ENCODE results near the gene CRTC3.

DNA sequence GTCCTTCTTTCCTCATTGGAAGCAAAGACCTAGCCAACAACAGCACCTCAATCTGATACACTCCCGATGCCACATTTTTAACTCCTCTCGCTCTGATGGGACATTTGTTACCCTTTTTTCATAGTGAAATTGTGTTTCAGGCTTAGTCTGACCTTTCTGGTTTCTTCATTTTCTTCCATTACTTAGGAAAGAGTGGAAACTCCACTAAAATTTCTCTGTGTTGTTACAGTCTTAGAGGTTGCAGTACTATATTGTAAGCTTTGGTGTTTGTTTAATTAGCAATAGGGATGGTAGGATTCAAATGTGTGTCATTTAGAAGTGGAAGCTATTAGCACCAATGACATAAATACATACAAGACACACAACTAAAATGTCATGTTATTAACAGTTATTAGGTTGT lies 29.6 kb upstream of the CRTC3 start:
- TF ChIP-seq, protein P1, sequence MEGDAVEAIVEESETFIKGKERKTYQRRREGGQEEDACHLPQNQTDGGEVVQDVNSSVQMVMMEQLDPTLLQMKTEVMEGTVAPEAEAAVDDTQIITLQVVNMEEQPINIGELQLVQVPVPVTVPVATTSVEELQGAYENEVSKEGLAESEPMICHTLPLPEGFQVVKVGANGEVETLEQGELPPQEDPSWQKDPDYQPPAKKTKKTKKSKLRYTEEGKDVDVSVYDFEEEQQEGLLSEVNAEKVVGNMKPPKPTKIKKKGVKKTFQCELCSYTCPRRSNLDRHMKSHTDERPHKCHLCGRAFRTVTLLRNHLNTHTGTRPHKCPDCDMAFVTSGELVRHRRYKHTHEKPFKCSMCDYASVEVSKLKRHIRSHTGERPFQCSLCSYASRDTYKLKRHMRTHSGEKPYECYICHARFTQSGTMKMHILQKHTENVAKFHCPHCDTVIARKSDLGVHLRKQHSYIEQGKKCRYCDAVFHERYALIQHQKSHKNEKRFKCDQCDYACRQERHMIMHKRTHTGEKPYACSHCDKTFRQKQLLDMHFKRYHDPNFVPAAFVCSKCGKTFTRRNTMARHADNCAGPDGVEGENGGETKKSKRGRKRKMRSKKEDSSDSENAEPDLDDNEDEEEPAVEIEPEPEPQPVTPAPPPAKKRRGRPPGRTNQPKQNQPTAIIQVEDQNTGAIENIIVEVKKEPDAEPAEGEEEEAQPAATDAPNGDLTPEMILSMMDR (IDR thresholded peaks at IDR 0.05), result no peak
- TF ChIP-seq ZFX (IDR thresholded peaks at IDR 0.05; ENCODE audit: borderline replicate concordance), result no peak

Measured in 22Rv1 (cell line).